Stimulated activated naive CD4-positive, alpha-beta T cell treated with Interleukin-2 at 50 U/mL for 16 hours (primary cell): Measurements from ENCODE around the gene MC4R.
"Not testable (repeated sequence)": the region's sequence is repeated elsewhere in the genome, so short reads cannot be mapped to it uniquely, and the experiment has no call there.

Experiments
- DNase-seq: peaks from one replicate; lab custom pipeline; 2025; lab: John Stamatoyannopoulos, UW

MC4R gene

DNA sequence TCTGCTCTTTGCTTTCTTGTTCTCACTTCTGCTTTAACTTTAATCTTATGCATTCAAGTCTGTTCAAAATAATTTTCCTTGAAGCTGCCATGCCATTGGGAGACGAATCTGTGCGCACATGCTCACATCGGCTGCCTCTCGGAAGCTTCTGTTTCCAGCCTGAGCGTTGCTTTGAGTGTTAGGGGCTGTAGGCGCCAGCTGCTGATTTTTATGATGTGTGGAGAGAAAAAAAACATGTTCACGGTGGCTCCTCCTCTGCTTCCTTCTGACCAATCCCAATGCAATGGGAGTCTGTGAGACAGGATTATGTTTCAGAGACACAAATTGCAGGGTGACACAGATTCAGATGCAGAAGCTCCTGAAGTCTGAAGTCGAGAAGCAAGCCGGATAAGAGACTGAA lies at the start of gene MC4R:
TSS of gene MC4R (minus strand) at position 180 of the 400 bp plus-strand sequence. CDS start 426 bp downstream, outside the sequence.
- no peak for DNase-seq

DNA sequence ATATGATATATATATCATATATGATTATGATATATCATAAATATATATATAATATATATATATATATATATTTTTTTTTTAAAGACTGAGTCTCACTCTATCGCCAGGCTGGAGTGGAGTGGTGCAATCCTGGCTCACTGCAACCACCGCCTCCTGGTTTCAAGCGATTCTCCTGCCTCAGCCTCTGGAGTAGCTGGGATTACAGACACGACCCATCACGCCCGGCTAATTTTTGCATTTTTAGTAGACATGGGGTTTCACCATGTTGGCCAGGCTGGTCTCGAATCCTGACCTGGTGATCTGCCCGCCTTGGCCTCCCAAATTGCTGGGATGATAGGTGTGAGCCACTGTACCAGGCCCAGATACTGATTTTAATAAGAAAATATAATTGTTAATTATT lies 49.7 kb upstream of the MC4R start:
- DNase-seq: not testable (repeated sequence)

DNA sequence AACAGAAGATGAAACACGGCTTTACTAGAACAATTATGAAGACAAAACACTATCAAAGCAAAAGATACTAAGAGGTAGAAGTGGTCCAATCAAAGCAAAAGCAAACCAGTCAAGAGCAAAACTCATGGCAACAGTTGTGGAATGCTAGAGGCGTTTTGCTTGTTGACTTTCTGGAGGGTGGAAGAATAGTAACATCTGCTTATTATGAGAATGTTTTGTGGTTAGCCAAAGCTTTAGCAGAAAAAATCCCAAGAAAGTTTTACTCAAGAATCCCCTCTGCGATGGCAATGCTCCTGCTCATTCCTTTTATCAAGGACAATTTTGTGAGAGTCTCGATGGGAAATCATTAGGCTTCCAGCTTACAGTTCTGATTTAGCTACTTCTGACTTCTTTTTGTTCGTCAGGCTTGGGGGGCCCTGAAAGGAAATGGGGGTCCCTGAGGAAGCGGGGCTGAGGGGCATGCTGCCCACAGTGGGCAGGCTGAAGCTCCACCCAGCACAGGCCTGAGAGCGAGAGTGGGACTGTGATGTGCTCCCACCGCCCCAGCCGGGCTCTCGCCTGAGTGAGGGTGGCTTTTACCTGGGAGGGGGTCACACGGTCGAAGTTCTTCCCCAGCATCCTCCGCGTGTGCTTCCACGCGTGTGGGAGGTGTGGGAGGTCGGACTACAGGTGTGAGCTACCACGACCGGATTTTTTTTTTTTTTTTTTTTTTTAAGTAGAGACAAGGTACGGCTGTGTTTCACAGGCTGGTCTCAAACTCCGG lies 49.0 kb upstream of the MC4R start:
- no peak for DNase-seq

DNA sequence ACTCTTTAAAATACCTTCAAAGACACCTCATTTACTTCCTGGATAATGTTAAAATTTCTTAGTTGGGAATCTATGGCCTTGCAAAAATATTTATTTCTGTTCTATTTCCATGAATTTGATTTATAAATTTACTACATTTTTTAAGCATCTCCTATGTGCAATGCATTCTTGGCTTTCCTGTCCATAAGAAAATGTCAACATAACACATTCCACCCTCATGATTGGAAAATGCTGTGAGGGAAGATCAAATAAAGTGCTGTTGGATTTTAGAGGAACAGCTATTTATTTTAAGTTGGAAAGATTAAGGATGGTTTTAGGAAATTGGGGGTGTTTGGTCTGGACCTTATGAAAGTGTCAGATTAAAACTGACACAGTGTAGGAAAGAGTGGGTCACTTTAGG lies 45.4 kb upstream of the MC4R start:
- no peak for DNase-seq

DNA sequence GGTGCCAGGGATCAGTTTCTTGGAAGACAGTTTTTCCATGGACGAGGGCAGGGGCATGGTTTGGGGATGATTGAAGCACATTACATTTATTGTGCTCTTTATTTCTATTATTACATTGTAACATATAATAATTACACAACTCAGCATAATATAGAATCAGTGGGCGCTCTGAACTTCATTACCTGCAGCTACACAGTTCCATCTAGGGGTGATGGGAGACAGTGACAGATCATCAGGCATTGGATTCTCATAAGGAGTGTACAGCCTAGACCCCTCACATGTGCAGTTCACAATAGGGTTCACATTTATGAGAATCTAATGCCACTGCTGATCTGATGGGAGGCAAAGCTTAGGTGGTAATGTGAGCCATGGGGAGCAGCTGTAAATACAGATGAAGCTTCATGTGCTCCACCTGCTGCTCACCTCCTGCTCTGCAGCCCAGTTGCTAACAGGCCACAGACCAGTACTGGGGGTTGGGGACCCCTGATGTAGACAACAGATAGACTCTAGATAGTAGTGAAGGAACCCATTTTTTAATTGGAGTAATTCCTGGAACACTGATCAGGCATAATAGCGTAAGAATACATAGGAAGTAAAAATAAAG lies 41.5 kb upstream of the MC4R start:
- no peak for DNase-seq

DNA sequence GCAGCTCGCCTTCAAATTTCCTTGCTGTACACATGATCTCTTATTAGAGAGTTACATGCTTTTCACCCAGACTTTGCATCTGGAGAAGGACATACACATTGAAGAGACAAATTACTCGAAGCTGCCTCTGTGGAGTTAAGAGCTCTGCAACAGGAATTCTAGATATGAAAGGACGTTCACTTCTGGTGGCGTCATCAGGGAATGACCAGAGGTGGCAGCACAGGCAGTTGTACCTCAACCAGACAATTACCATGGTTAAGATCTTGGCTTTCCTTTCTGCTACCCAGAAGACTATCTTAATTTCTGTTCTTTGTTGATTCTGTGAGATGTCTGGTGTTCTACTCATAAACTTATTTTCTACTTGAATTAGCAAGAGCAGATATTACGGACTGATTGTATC lies 39.1 kb upstream of the MC4R start:
- DNase-seq: no peak

DNA sequence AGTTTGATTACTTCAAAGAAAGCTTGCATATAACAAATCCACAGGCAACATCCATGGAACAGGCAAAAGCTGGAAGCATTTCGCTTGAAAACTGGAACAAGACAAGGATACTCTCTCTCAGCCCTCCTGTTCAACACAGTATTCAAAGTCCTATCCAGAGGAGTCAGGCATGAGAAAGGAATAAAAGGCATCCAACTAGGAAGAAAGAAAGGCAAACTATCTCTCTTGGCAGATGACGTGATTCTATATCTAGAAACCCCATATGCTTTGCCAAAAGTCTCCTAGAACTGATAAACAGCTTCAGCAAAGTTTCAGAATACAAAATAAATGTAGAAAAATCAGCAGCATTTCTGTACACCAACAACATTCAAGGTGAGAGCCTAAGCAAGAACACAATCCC lies 34.1 kb upstream of the MC4R start:
- no peak for DNase-seq

DNA sequence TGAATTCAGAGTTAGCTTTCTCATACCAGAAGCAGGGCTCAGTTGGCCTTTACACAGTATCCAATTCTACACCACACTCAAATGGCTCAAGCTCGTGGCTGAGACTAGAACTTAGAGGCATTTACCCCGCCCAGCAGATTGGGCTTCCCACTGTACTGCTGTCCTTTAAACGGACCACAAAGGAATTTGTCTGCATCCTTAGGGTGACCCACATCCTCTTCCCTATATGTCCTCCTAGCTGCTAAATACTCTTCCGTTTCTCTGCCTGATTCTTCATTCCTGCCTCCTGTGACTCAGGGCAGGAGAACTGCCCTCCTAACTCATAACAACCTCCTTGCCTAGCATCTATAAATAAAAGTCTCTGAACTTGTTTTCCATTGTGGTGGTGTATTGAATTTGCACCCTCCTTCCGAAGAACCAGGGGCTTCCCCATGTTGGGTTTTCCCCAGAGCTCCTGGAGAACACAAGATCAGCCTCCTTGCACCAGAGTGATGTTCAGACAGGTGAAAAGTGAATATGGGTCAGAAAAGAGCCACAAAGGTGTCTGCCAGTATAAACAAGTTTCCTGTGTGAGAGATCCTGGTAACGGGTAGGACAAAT lies 32.0 kb upstream of the MC4R start:
- DNase-seq: no peak

DNA sequence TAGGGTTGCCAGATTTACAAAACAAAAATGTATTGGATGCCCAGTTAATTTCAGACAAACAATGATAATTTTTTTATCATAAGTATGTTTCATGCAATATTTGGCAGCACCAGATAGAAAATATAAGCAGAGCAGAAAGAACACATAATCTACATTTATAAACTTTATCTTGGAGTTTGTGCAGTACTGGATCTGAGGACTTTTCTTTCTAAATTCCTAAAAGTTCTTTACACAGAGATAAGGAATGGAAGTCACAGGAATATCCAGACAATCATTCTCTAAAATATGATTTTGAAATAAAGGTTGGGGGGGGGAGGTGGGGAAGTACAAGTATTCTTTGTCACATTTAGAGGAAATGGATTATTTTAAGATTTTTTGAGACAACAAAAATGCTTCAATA lies 28.8 kb upstream of the MC4R start:
- no peak for DNase-seq

DNA sequence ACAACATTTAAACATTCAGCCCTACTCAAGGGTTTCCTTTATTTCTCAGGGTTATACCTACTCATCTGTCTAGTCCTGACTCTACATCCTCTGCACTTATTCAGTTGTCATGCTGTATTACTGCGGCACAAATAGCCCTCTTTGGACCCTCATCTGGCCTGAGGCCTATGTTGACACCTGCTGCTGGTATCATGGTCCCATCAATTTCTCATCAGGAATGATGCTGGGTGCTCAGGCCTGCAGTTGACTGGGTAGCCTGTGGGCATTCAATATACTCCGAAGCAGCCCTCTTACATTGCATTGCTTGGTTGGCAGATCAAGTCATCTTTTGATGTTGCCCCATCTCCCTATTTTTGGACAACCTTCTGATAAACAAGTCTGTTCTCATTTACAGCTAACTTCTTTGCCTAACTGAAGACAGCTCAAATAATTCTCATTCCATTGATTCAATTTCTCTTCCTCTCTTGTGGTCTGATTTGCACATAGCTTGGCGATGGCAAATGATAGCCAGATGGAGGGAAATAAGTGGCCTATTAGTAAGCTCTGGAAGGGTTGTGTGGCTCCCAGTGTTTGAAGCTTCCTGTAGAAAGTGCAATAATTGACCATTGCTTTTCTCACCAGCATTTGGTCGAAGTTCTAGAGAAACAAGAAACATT lies 19.1 kb upstream of the MC4R start:
- DNase-seq: no peak

DNA sequence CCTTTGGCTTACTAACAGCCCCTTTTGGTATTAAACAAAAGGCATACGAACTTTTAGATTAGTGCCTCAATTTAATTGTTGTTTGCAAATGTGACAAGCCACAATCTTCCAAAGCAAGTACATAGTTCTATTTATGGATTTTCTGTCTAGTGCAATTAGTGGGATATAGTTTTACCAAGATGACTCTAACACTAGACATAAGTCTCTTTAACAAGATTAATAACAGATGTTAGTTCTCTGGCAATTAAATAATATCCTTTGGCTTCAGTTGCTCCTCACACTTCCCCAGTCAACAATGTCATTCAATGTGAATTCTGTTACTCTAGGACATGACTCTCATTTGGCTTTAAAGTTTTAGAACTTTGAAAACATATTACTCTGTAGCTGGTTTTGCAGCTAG lies 16.7 kb upstream of the MC4R start:
- DNase-seq: no peak

DNA sequence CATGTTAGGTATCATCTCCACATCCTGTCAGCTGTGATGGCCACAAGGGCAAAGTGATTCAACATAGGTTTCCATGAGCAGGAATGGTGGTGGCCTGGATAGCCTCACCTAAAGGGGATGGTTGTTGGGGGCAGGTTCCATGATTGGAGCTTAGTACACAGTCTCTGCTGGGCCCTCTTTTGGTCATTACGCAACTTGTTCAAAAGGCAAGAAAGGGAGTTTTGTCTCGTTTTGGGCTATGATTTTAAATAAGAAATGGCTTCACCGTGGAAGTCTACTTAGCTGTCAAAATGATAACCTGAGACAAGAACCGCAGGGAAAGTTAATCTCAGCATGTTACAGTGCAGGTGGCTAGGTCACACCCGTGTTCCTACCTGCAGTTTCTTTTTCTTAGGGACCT lies 13.1 kb upstream of the MC4R start:
- DNase-seq: no peak

DNA sequence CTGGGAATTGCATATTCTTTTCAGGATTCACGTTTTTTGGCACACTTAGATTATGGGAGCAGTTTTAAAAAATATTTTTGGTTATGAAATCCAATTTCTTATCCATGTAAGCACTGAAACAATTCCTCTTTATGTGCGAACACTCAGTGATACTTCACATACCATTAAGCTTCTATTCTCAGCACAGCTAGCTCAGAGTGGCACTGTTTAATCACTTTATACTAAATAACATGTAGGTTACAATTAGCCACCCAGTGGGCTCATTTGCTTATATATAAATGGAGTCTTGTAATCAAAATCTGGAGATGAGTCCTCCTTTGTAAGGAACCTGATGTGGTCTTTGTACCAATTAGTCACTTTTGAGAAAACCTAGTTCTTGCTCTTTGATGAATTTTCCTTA lies 11.3 kb upstream of the MC4R start:
- DNase-seq: no peak

DNA sequence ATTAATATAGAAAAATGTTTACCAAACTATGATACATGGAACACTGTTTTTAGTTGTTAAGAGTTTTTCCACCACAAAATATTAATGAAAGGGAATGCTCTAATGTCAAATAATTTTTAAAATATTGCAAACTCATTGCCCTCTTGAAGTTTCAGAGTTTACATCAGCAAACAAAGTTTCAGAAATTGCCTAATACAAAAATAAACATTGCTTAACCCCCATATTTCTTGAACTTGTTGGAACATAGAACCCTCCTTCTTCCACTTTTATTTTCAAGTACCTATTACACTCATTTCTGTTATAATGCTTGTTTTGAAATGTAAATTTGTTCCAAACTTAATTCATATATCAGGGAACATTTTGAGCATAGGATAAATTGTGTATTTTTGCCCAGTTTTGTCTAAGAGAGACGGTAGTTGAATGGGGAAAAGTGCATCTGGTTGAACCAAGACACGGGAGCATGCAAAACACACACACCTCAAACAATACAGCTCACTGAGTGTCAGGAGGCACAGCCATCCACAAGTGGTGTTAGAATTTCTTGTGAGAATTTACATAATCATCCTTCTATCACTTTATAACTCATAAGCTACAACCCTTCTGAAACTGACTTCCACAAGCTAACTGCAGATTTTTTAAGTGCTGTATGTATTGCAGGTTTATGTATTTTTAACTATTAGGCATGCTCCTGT lies 5.3 kb upstream of the MC4R start:
- DNase-seq: no peak

DNA sequence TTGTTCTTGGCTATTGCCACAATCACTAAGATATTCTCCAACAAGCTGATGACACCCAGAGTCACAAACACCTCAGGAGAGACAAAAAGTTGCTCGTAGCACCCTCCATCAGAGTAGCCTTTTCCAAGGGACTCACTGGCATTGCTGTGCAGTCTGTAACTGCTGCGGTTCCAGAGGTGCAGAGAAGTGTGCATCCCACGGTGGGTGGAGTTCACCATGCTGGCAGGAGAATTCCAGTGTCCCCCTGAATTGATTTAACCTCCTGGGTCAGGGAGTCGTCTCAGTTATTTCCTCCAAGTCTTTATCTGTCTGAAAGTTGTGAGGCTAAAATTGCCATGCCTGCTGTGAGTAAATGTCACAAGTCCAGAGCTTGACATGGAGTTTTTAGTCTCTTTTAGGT lies 443 bp downstream of the MC4R start:
- DNase-seq: no peak

DNA sequence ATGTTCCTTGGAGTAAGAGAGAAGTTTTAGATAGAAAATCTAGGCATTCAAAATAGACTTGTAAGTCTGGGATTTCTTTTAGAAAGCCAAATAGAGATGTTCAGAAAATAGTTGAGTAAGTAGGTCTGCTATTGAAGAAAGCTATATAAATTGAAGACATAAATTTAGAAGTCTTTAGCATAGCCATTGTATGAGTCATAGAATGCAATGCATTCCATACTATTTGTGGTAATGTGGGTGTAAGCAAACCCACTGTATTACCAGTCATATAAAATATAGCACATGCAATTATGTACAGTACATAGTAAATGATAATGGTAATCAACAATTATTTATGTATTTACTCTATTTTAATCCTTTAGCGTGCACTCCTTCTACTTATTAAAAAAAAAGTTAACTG lies 14.1 kb downstream of the MC4R start:
- no peak for DNase-seq

DNA sequence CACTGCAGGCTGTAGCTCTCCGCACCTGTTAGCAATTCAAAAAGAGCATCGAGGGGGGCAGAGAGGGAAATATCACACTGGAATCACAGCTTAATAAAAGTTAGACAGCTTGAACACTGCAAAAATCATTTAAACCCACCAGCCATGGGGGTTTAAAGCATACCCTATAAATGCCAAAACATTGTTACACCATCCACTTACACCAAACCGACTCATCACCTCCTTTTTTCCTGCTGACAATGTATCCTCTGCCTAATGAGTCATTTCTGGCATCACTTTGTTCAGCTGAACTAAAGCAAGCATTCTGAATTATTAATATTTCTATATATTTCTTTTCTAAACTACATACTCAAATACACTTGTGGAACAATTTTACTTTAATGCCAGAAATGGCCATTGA lies 21.6 kb downstream of the MC4R start:
- DNase-seq: no peak

DNA sequence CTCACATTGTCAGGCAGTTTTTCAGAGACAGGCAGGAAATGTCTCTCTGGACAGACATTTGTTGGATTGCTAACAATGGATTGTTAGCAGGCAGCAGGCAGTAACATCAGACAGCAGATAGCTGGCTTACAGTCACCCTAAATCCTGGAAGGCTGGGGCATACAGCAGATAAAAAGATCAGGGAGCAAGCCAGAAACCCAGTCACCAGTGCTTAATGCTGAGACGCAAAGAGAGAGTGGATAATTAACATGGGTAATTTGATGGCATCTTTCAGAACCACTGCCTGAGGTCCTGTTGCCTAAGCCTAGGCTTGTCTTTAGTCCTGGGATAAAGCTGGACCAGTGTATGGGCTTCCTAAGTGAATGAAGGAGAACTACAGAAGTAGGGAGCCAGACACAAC lies 22.4 kb downstream of the MC4R start:
- DNase-seq: no peak

DNA sequence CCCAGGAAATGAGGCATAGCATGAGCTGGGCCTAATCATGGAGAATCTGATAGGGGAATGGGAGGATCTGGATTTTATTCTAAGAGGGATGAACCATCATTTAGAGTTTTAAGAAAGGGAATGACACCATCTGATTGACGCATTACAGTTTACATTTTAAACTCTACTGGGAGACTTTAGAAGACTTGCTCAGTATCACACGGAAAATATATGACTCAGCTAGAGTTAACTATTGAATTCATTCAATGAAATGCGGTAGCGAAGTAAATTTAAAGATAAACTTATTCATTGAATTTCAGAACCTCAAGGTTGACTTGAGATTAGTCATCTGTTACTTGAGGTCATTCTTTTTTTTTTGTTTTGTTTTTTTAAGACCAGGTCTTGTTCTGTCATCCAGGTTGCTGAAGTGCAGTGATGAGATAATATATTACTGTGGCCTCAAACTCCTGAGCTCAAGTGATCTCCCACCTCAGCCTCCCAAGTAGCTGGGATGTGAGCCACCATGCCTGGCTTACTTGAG lies 25.0 kb downstream of the MC4R start:
- no peak for DNase-seq

DNA sequence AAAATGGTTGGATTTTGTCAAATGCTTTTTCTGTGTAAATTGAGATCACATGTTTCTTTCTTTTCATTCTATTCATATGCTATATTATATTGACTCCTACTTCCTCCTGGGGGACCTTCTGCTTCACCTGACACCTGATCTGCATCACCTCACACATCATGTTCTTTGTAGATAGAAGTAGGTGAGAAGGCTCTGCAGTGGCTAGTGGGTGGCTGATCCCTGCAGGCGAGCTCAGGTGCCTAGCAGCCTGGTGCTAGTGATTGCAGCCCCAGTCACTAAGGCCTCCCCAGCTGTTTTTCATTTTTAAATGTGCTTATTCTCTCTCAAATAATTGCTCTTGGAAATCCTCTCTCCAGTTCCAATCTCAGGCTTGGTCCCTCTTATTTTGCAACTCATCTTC lies 33.6 kb downstream of the MC4R start:
- no peak for DNase-seq

DNA sequence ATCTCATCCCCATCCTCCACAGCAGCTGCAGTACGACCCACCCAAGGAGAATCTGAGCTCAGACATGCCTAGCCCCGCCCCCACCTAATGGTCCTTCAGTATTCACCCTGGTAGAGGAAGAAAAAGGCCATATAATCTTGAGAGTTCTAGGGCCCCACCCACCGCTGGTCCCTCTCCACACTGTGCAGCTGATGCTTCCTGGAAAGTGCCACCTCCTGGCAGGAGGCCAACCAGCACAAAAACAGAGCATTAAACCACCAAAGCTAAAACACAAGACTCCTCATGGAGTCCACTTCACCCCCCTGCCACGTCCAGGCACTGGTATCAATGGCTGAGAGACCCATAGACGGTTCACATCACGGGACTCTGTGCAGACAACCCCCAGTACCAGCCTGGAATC lies 40.7 kb downstream of the MC4R start:
- no peak for DNase-seq

DNA sequence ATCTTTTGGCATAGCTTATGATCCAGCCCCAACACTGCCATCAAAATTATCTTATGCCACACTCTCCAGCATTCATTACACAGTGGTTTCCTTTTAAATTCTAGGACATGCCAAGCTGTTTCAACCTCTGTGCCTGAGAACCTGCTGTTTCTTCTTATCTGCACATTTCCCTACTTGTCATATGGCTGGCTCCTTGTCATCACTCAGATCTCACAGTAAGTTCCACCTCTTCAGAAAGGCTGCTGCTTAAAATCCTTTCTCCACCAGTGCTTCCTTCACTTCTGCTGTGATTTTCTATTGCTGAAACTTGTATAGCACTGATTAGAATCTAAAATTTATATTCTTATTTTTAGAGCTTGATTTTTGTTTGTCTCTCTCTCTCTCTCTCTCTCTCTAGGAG lies 43.4 kb downstream of the MC4R start:
- DNase-seq: no peak
